GM12878 (cell line): ENCODE results near the gene TUBAL3. TPM values are rescaled to one million over a fixed set of nuclear protein-coding genes. Genes with fewer than 3 reads are reported as not detected.

Source experiments
- ATAC-seq: fragments of 200-7000 bp; cut with Tn5 transposase; 3 replicates; pipeline ENCODE4 v1.9.1; 2020; ENCODE audit warnings: mild to moderate bottlenecking, moderate library complexity
- Bru-seq: library from RNA; stranded (reverse); fragments of 400-500 nt; gene quantifications from one replicate; lab custom pipeline; 2021; lab: Mats Ljungman, UMichigan
- BruChase-seq, 2 experiments: library from RNA; stranded (reverse); fragments of 400-500 nt; gene quantifications; one replicate each; lab custom pipeline; 2021; lab: Mats Ljungman, UMichigan
- BruUV-seq: library from RNA; stranded (reverse); fragments of 400-500 nt; replicated peaks from 2 replicates; lab custom pipeline; 2021; lab: Mats Ljungman, UMichigan
- CTCF ChIA-PET: fragments of 300-600 bp; sonication (Branson Sonifier 250); formaldehyde crosslinking; extraction: SDS; loops from one replicate; lab custom pipeline; 2021; ENCODE audit warnings: inconsistent platforms; lab: Yijun Ruan, JAX
- POLR2A ChIA-PET: fragments of 350-600 bp; formaldehyde crosslinking; extraction: SDS; loops from one replicate; lab custom pipeline; 2021; ENCODE audit warnings: inconsistent platforms; lab: Charles Lee
- RAD21 ChIA-PET: fragments of 300-600 bp; sonication (Branson Sonifier 250); formaldehyde crosslinking; loops from one replicate; lab custom pipeline; 2023; ENCODE audit warnings: antibody characterized with exemption; ENCODE audit not compliant: unreplicated experiment; lab: Charles Lee
- SMC1A ChIA-PET: fragments of 300-600 bp; sonication (Branson Sonifier 250); formaldehyde crosslinking; loops from one replicate; lab custom pipeline; 2023; ENCODE audit not compliant: unreplicated experiment, uncharacterized antibody; lab: Charles Lee
- DNase-seq: peaks from one replicate; pipeline ENCODE4 v3.0.0-alpha.2; 2011; ENCODE audit warnings: low read depth, low spot score
- FAIRE-seq: peaks from 3 replicates; lab custom pipeline; 2011; peaks lifted over from hg19 to GRCh38; lab: Jason Lieb, UNC
- H2AFZ ChIP-seq: 2 replicates; pipeline ENCODE4 v1.6.0; 2011; ENCODE audit warnings: low read depth, low read length, control low read depth; ENCODE audit not compliant: control insufficient read depth
- H3K27ac ChIP-seq: 2 replicates; pipeline ENCODE4 v1.5.1; 2011; ENCODE audit warnings: control low read depth; ENCODE audit not compliant: control insufficient read depth, insufficient read depth
- H3K27me3 ChIP-seq, 2 experiments: replicated peaks in 1 of 2; 2 replicates each; pipeline versions ENCODE4 v1.6.0 to v1.6.1; 2011; ENCODE audit warnings: low read length in 1 of 2; ENCODE audit not compliant: control insufficient read depth in 2 of 2, insufficient read depth in 2 of 2
- H3K36me3 ChIP-seq, 2 experiments: 2 replicates each; pipeline ENCODE4 v1.5.1; 2011; ENCODE audit warnings: low read length in 1 of 2; ENCODE audit not compliant: control insufficient read depth in 2 of 2, insufficient read depth in 2 of 2
- H3K4me1 ChIP-seq: 2 replicates; pipeline ENCODE4 v1.6.1; 2011; ENCODE audit warnings: mild to moderate bottlenecking, low read length, moderate library complexity, mixed read lengths; ENCODE audit not compliant: control insufficient read depth, insufficient read depth
- H3K4me2 ChIP-seq: 2 replicates; pipeline ENCODE4 v1.6.0; 2011; ENCODE audit warnings: control low read depth; ENCODE audit not compliant: control insufficient read depth, insufficient read depth
- H3K4me3 ChIP-seq: fragments of 200-600 bp; sonication (generic); 2 replicates; pipeline ENCODE4 v1.5.1; 2016
- H3K79me2 ChIP-seq: 2 replicates; pipeline ENCODE4 v1.6.0; 2011; ENCODE audit warnings: low read length; ENCODE audit not compliant: control insufficient read depth, insufficient read depth
- H3K9ac ChIP-seq: 2 replicates; pipeline ENCODE4 v1.8.0; 2011; ENCODE audit warnings: low read length, control low read depth, mixed read lengths; ENCODE audit not compliant: control insufficient read depth, insufficient read depth
- H3K9me3 ChIP-seq: replicated peaks from 3 replicates; pipeline ENCODE4 v1.5.1; 2011; ENCODE audit warnings: mild to moderate bottlenecking, low read length; ENCODE audit not compliant: control insufficient read depth, insufficient read depth
- H4K20me1 ChIP-seq: 2 replicates; pipeline ENCODE4 v1.6.0; 2011; ENCODE audit not compliant: control insufficient read depth, insufficient read depth
- BHLHE40 ChIP-seq, 2 experiments: fragments of 450-650 bp in 1 of 2; IDR thresholded peaks; 2 replicates each; pipeline ENCODE4 v1.6.1; 2011 to 2017; ENCODE audit warnings: low read depth in 2 of 2, borderline replicate concordance in 1 of 2, improper control_type of control experiment in 1 of 2, low read length in 1 of 2, mild to moderate bottlenecking in 1 of 2
- CHD2 ChIP-seq: IDR thresholded peaks from 2 replicates; pipeline ENCODE4 v1.6.1; 2011; ENCODE audit warnings: low read depth, low read length, improper control_type of control experiment, borderline replicate concordance
- EED ChIP-seq: sonication (generic); IDR thresholded peaks from 2 replicates; pipeline ENCODE4 v1.6.1; 2016; ENCODE audit warnings: antibody characterized with exemption, low read depth
- POLR2AphosphoS2 ChIP-seq: IDR thresholded peaks from 2 replicates; pipeline ENCODE4 v1.6.1; 2011; ENCODE audit warnings: low read depth, mild to moderate bottlenecking, low read length, improper control_type of control experiment, moderate library complexity
- RFX5 ChIP-seq: IDR thresholded peaks from 2 replicates; pipeline ENCODE4 v1.6.1; 2011; ENCODE audit warnings: low read depth, low read length, improper control_type of control experiment
- USF1 ChIP-seq: IDR thresholded peaks from 2 replicates; pipeline ENCODE4 v1.6.1; 2011; ENCODE audit warnings: borderline replicate concordance, low read depth, mild to moderate bottlenecking, moderate library complexity, mixed read lengths, low read length; ENCODE audit not compliant: insufficient read depth; ENCODE audit errors: extremely low read length
- ZNF274 ChIP-seq: IDR thresholded peaks from one replicate; pipeline ENCODE4 v1.8.0; 2011; ENCODE audit not compliant: insufficient read length, insufficient read depth
- ZNF592 ChIP-seq: fragments of 450-650 bp; IDR thresholded peaks from 2 replicates; pipeline ENCODE4 v1.6.1; 2017; ENCODE audit warnings: mild to moderate bottlenecking, moderate library complexity
- ZNF622 ChIP-seq: fragments of 450-650 bp; IDR thresholded peaks from 2 replicates; pipeline ENCODE4 v1.6.1; 2017; ENCODE audit warnings: mild to moderate bottlenecking, inconsistent platforms
- WGBS: methylation state at CpG from one replicate; pipeline ENCODE4 v1.1.6; 2016; ENCODE audit warnings: low lambda C conversion rate; ENCODE audit not compliant: insufficient replicate concordance, insufficient coverage; ENCODE audit errors: missing lambda C conversion rate; 5-methylcytosine and 5-hydroxymethylcytosine counted together
- in situ Hi-C: fragments of 300-500 bp; cut with MboI; formaldehyde crosslinking; loops from 9 replicates; pipeline ENCODE4 v1.14.3; 2018; ENCODE audit warnings: mixed read lengths
- intact Hi-C: fragments of 100-400 bp; cut with micrococcal nuclease; formaldehyde crosslinking; loops from one replicate; pipeline ENCODE4 v1.14.2; 2022; ENCODE audit not compliant: unreplicated experiment
- long read RNA-seq, 2 experiments: library from polyadenylated mRNA; unstranded; transcript quantifications; one replicate each; pipeline ENCODE4 v2.0.0, GENCODE V29; 2019 to 2020
- polyA minus RNA-seq, 3 experiments: library from RNA; depleted of rRNA, polyadenylated mRNA; stranded (reverse); fragments of >200 nt; gene quantifications; 2 replicates each; pipeline ENCODE4 v1.2.3, GENCODE V29; 2011
- polyA plus RNA-seq, 11 experiments: library from polyadenylated mRNA; depleted of rRNA in 4 of 11; unstranded in 6 of 11; stranded (reverse) in 5 of 11; fragments of >200 nt; fragmentation: Nextera tagmentation in 4 of 11; fragmentation: Illumina TruSeq in 1 of 11; extraction: Ambion mirVana in 4 of 11; extraction: Trizol in 1 of 11; gene quantifications; 1 replicate in 1 of 11; 2 replicates in 10 of 11; pipeline versions ENCODE4 v1.2.1 to v1.2.3, GENCODE V29; 2011 to 2016; ENCODE audit warnings: inconsistent platforms in 2 of 11, missing spikeins in 2 of 11, low read depth in 1 of 11
- total RNA-seq, 4 experiments: library from RNA; depleted of rRNA in 3 of 4; stranded (reverse); fragments of >200 nt in 3 of 4; fragmentation: Illumina TruSeq in 1 of 4; extraction: Trizol in 1 of 4; gene quantifications; 2 replicates each; pipeline versions ENCODE4 v1.2.1 to v1.2.3, GENCODE V29; 2013 to 2021

TUBAL3 gene
- not detected in 2 replicates for total RNA-seq (2013; cell fraction: nucleolus; rRNA removed)
- total RNA-seq (2014; rRNA removed) = not detected in 2 replicates
- not detected in 2 replicates for total RNA-seq (2014; rRNA removed; fragmentation: Illumina TruSeq; extraction: Trizol)
- total RNA-seq (2021) = not detected in 2 replicates
- polyA plus RNA-seq (2011; ENCODE audit: low read depth) = not detected
- 0.03 TPM in 1 of 2 replicates, not detected in the other for polyA plus RNA-seq (2011; rRNA removed)
- polyA plus RNA-seq (2011; cell fraction: cytosol; rRNA removed) = 0.05 TPM in 1 of 2 replicates, not detected in the other
- not detected in 2 replicates for polyA plus RNA-seq (2011; cell fraction: nucleus; rRNA removed)
- 0.11 TPM in 1 of 2 replicates, not detected in the other for polyA plus RNA-seq (2012)
- 0.06 TPM in 1 of 2 replicates, not detected in the other for polyA plus RNA-seq (2014; fragmentation: Illumina TruSeq; extraction: Trizol)
- not detected for polyA plus RNA-seq (2014; fragmentation: Nextera tagmentation; extraction: Ambion mirVana)
- polyA plus RNA-seq (2014; rRNA removed) = not detected in 2 replicates
- polyA plus RNA-seq (2016; fragmentation: Nextera tagmentation; extraction: Ambion mirVana) = not detected
- polyA minus RNA-seq (2011; rRNA and poly(A)+ RNA removed) = not detected in 2 replicates
- polyA minus RNA-seq (2011; cell fraction: cytosol; rRNA and poly(A)+ RNA removed) = not detected in 2 replicates
- polyA minus RNA-seq (2011; cell fraction: nucleus; rRNA and poly(A)+ RNA removed) = not detected in 2 replicates
- percentile 13 among the genes with signal in this experiment for Bru-seq, nascent RNA
- not detected for BruChase-seq, experiment 1, labeled RNA remaining after a 6-hour chase
- not detected for BruChase-seq, experiment 2, labeled RNA remaining after a 2-hour chase
- long read RNA-seq, experiment 1 = 0 reads
- long read RNA-seq, experiment 2 = 0 reads

GRCh38 chr10:5404208-5405041 lies at the start of gene TUBAL3:
Gene TUBAL3 (minus strand): TSS chr10:5404828. CDS start chr10:5404792, 36 bp downstream.
- WGBS = 62% methylated on average over 8 of the region's 8 CpGs
- ATAC-seq = no peak
- TF ChIP-seq ZNF274 (no peak), POLR2AphosphoS2 (no peak), USF1 (no peak), ZNF622 (no peak), ZNF592 (no peak), RFX5 (no peak), CHD2 (no peak), BHLHE40 (IDR thresholded peaks at IDR 0.05; ENCODE audit: borderline replicate concordance in 1 of 2, low read depth in 2 of 2, low read length in 1 of 2) (no peak), EED (no peak)

More at GRCh38 chr10:5404208-5405041, at the start of gene TUBAL3:
- Histone ChIP-seq H3K79me2 (no peaks in the 10 kb centered on the region), H3K9me3 (no peaks in the 10 kb centered on the region), H3K27ac (no peak within 1 kb of the TSS), H3K36me3 (no peaks in the 10 kb centered on the region), H3K4me1 (no peaks in the 10 kb centered on the region), H4K20me1 (no peaks in the 10 kb centered on the region), H3K27me3 (peaks cover 0 to 5% of the 10 kb centered on the region in 2 experiments; a peak in 2 of 4 replicates), H3K9ac (no peak within 1 kb of the TSS), H3K4me2 (no peak within 1 kb of the TSS), H2AFZ (no peak within 1 kb of the TSS), H3K4me3 (no peak within 1 kb of the TSS)
- FAIRE-seq (no peak), DNase-seq (no peak)
- BruUV-seq = no TSS peak
- SMC1A ChIA-PET = interaction anchor here (0.6 to 1.3 kb wide), 3 partner anchors 21 to 143 kb away, joined by 3 to 4 read pairs (median 3); no protein-coding TSS in a partner anchor
- intact Hi-C loops (no loop called here), in situ Hi-C loops (no loop called here)
- CTCF ChIA-PET = interaction anchor here (0.6 to 1.3 kb wide), 3 partner anchors 20 to 535 kb away, joined by 3 to 5 read pairs (median 4); no protein-coding TSS in a partner anchor
- POLR2A ChIA-PET = no interaction called here
- RAD21 ChIA-PET = no interaction called here
